ENCODE data around the gene HLA-DQA1. TPM values are rescaled to one million over a fixed set of nuclear protein-coding genes. Genes with fewer than 3 reads are reported as not detected.

The HLA-DQA1 gene
- total RNA-seq, 1 experiment from 2014 or later, result 0.40 TPM

Other genes starting within 250 kb of the HLA-DQA1 start
- gene BTNL2, start 230.2 kb upstream of the HLA-DQA1 start, total RNA-seq (2014; rRNA removed; shearing (Covaris generic)), result not detected in 2 replicates
- gene HLA-DRA, start 197.5 kb upstream of the HLA-DQA1 start, total RNA-seq (2014; rRNA removed; shearing (Covaris generic)), result 0.46 and 2.2 TPM in 2 replicates
- not detected in 2 replicates for gene HLA-DRB5, start 107.1 kb upstream of the HLA-DQA1 start, total RNA-seq (2014; rRNA removed; shearing (Covaris generic))
- 0.34 and 0.63 TPM in 2 replicates for gene HLA-DRB1, start 47.6 kb upstream of the HLA-DQA1 start, total RNA-seq (2014; rRNA removed; shearing (Covaris generic))
- gene HLA-DQB1, start 29.3 kb downstream of the HLA-DQA1 start, total RNA-seq (2014; rRNA removed; shearing (Covaris generic)), result 0.23 and 0.51 TPM in 2 replicates
- gene HLA-DQA2, start 104.0 kb downstream of the HLA-DQA1 start, total RNA-seq (2014; rRNA removed; shearing (Covaris generic)), result not detected in 2 replicates
- not detected in 2 replicates for gene HLA-DQB2, start 126.1 kb downstream of the HLA-DQA1 start, total RNA-seq (2014; rRNA removed; shearing (Covaris generic))
- 0.63 TPM in 1 of 2 replicates, not detected in the other for gene HLA-DOB, start 179.6 kb downstream of the HLA-DQA1 start, total RNA-seq (2014; rRNA removed; shearing (Covaris generic))
- 41.9 and 183 TPM in 2 replicates for gene TAP2, start 201.3 kb downstream of the HLA-DQA1 start, total RNA-seq (2014; rRNA removed; shearing (Covaris generic))
- gene PSMB8, start 206.6 kb downstream of the HLA-DQA1 start, total RNA-seq (2014; rRNA removed; shearing (Covaris generic)), result 108 and 133 TPM in 2 replicates
- gene TAP1, start 216.3 kb downstream of the HLA-DQA1 start, total RNA-seq (2014; rRNA removed; shearing (Covaris generic)), result 74.7 and 78.8 TPM in 2 replicates
- 76.5 and 99.3 TPM in 2 replicates for gene PSMB9, start 216.8 kb downstream of the HLA-DQA1 start, total RNA-seq (2014; rRNA removed; shearing (Covaris generic))

All from Daoy (cell line).